Measurements from ENCODE around the gene CACNG6.
"Not testable (repeated sequence)": the region's sequence is repeated elsewhere in the genome, so short reads cannot be mapped to it uniquely, and the experiment has no call there.

CACNG6 gene

GRCh38 chr19:54002495-54003315, 11.3 kb downstream of the CACNG6 start:
- DNase-seq (ENCODE audit: low read depth): no peak

- DNase-seq (ENCODE audit: low read depth): no peak
Measured at GRCh38 chr19:54009440-54009839, 18.0 kb downstream of the CACNG6 start.

GRCh38 chr19:54010474-54010873, 19.0 kb downstream of the CACNG6 start:
- DNase-seq (ENCODE audit: low read depth): no peak

- no peak for DNase-seq (ENCODE audit: low read depth)
Measured at GRCh38 chr19:54011507-54012211, 20.2 kb downstream of the CACNG6 start.

- no peak for DNase-seq (ENCODE audit: low read depth)
Measured at GRCh38 chr19:54013866-54014265, 22.4 kb downstream of the CACNG6 start.

- no peak for DNase-seq (ENCODE audit: low read depth)
Measured at GRCh38 chr19:54014920-54015560, 23.6 kb downstream of the CACNG6 start.

GRCh38 chr19:54017261-54017660, 25.8 kb downstream of the CACNG6 start:
- DNase-seq (ENCODE audit: low read depth): no peak

GRCh38 chr19:54021363-54021762, 29.9 kb downstream of the CACNG6 start:
- no peak for DNase-seq (ENCODE audit: low read depth)

- no peak for DNase-seq (ENCODE audit: low read depth)
Measured at GRCh38 chr19:54021932-54022331, 30.5 kb downstream of the CACNG6 start.

GRCh38 chr19:54023191-54023590, 31.8 kb downstream of the CACNG6 start:
- DNase-seq (ENCODE audit: low read depth): no peak

- DNase-seq (ENCODE audit: low read depth): no peak
Measured at GRCh38 chr19:54024660-54025059, 33.2 kb downstream of the CACNG6 start.

GRCh38 chr19:54026656-54027055, 35.2 kb downstream of the CACNG6 start:
- no peak for DNase-seq (ENCODE audit: low read depth)

- no peak for DNase-seq (ENCODE audit: low read depth)
Measured at GRCh38 chr19:54029301-54029700, 37.9 kb downstream of the CACNG6 start.

GRCh38 chr19:54029930-54030490, 38.6 kb downstream of the CACNG6 start:
- DNase-seq (ENCODE audit: low read depth): no peak

GRCh38 chr19:54030895-54031586, 39.6 kb downstream of the CACNG6 start:
- no peak for DNase-seq (ENCODE audit: low read depth)

GRCh38 chr19:54035215-54036178, 44.1 kb downstream of the CACNG6 start:
- DNase-seq (ENCODE audit: low read depth): peak; percentile 89

GRCh38 chr19:54036542-54036941, 45.1 kb downstream of the CACNG6 start:
- DNase-seq (ENCODE audit: low read depth): not testable (repeated sequence)

- no peak for DNase-seq (ENCODE audit: low read depth)
Measured at GRCh38 chr19:54040003-54040402, 48.6 kb downstream of the CACNG6 start.

- no peak for DNase-seq (ENCODE audit: low read depth)
Measured at GRCh38 chr19:54041969-54042606, 50.7 kb downstream of the CACNG6 start.

- DNase-seq (ENCODE audit: low read depth): no peak
Measured at GRCh38 chr19:54042989-54043388, 51.6 kb downstream of the CACNG6 start.

Measured in HS-5 (cell line).